ENCODE data around the gene WAPL. TPM values are rescaled to one million over a fixed set of nuclear protein-coding genes. Genes with fewer than 3 reads are reported as not detected.

The WAPL gene
- total and polyA plus RNA-seq, 2 donors (not counting 1 experiment from before 2014, with no cell fraction given): 8.3 to 42.8 TPM

GRCh38 chr10:86556532-86556931, 34.9 kb upstream of the WAPL start:
- peaks cover 24% of the 10 kb centered on the region for H3K27me3 Mint-ChIP-seq
- H4K20me1 ChIP-seq (ENCODE audit: control insufficient read depth, insufficient read depth, low read length, poor library complexity, severe bottlenecking): no peaks in the 10 kb centered on the region
- ChIA-PET CTCF (no interaction called here), POLR2A (no interaction called here)
- TF ChIP-seq CTCF (IDR thresholded peaks at IDR 0.05): no peak
- TF ChIP-seq EZH2 (IDR thresholded peaks at IDR 0.05; ENCODE audit: borderline replicate concordance, insufficient read depth, low read depth, low read length, poor library complexity, severe bottlenecking): no peak
- H2AFZ ChIP-seq (ENCODE audit: insufficient read depth, low read depth, low read length, poor library complexity, severe bottlenecking): no peak overlapping the region
- no peak for DNase-seq
- H3K9ac ChIP-seq (ENCODE audit: low read length): no peak overlapping the region
- ATAC-seq (ENCODE audit: low read depth): no peak
- no peaks in the 10 kb centered on the region for H3K9me3 Mint-ChIP-seq (ENCODE audit: insufficient read depth)
- intact Hi-C loops (cut with micrococcal nuclease): no loop called here
- no peaks in the 10 kb centered on the region for H3K4me1 ChIP-seq (ENCODE audit: control insufficient read depth in 2 of 2, insufficient read depth in 2 of 2, low read length in 2 of 2)
- H3K27ac Mint-ChIP-seq: no peak overlapping the region
- WGBS (ENCODE audit: insufficient coverage): 100% methylated on average over 2 of the region's 3 CpGs
- no peaks in the 10 kb centered on the region for H3K36me3 ChIP-seq (replicated peaks in 1 of 2; ENCODE audit: control extremely low read depth in 1 of 2, control insufficient read depth in 1 of 2, extremely low read depth in 1 of 2, insufficient read depth in 2 of 2, low read length in 1 of 2)
- no peaks in the 10 kb centered on the region for H3K4me1 Mint-ChIP-seq
- H3K27me3 ChIP-seq (replicated peaks in 1 of 4; ENCODE audit: control extremely low read depth in 1 of 4, control insufficient read depth in 3 of 4, insufficient read depth in 4 of 4, low read length in 3 of 4): peaks cover 0 to 5% (median 2%) of the 10 kb centered on the region in 4 experiments
- H3K9me3 ChIP-seq (ENCODE audit: control extremely low read depth in 1 of 3, control insufficient read depth in 2 of 3, insufficient read depth in 1 of 3, low read length in 2 of 3): no peaks in the 10 kb centered on the region
- H3K4me3 Mint-ChIP-seq: no peak overlapping the region
- no peak overlapping the region for H3K4me3 ChIP-seq (ENCODE audit: control extremely low read depth in 1 of 5, extremely low read depth in 1 of 5, insufficient read depth in 1 of 5, low read depth in 2 of 5, low read length in 4 of 5)
- H3K4me2 ChIP-seq (replicated peaks; ENCODE audit: low read depth, low read length, poor library complexity, severe bottlenecking): no peak overlapping the region
- no peak overlapping the region for H3K27ac ChIP-seq (ENCODE audit: low read length in 2 of 2)
- H3K79me2 ChIP-seq (ENCODE audit: control insufficient read depth, insufficient read depth, low read length): no peaks in the 10 kb centered on the region

DNA sequence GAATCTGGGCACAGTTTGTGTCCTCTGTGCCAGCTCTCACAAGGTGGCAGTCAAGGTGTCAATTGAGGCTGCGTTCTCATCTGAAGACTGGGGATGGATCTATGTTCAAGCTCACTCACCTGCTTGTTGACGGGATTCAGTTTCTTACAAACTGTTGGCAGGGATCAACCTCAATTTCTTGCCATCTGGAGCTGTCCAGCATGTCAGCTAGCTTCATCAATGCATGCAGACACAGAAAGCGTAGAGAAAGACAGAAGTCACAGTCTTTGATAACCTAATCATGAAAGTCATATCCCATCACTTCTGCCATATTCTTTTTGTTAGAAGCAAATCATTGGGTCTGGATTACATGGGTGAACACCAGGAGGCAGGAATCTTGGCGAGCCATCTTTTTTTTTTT, 32.0 kb upstream of the WAPL start:
- H3K9me3 Mint-ChIP-seq (ENCODE audit: insufficient read depth): no peaks in the 10 kb centered on the region
- no peaks in the 10 kb centered on the region for H3K4me1 Mint-ChIP-seq
- CTCF ChIA-PET: no interaction called here
- TF ChIP-seq CTCF (IDR thresholded peaks at IDR 0.05) (no peak), EZH2 (IDR thresholded peaks at IDR 0.05; ENCODE audit: borderline replicate concordance, insufficient read depth, low read depth, low read length, poor library complexity, severe bottlenecking) (no peak)
- Histone ChIP-seq H3K4me2 (replicated peaks; ENCODE audit: low read depth, low read length, poor library complexity, severe bottlenecking) (no peak overlapping the region), H3K79me2 (ENCODE audit: control insufficient read depth, insufficient read depth, low read length) (no peaks in the 10 kb centered on the region), H3K27me3 (replicated peaks in 1 of 4; ENCODE audit: control extremely low read depth in 1 of 4, control insufficient read depth in 3 of 4, insufficient read depth in 4 of 4, low read length in 3 of 4) (peaks cover 0 to 8% (median 2%) of the 10 kb centered on the region in 4 experiments), H3K4me1 (ENCODE audit: control insufficient read depth in 2 of 2, insufficient read depth in 2 of 2, low read length in 2 of 2) (no peaks in the 10 kb centered on the region), H3K9ac (ENCODE audit: low read length) (no peak overlapping the region), H3K9me3 (ENCODE audit: control extremely low read depth in 1 of 3, control insufficient read depth in 2 of 3, insufficient read depth in 1 of 3, low read length in 2 of 3) (peaks cover 0 to 2% (median 0%) of the 10 kb centered on the region in 3 donors), H3K4me3 (ENCODE audit: control extremely low read depth in 1 of 5, extremely low read depth in 1 of 5, insufficient read depth in 1 of 5, low read depth in 2 of 5, low read length in 4 of 5) (no peak overlapping the region), H3K36me3 (replicated peaks in 1 of 2; ENCODE audit: control extremely low read depth in 1 of 2, control insufficient read depth in 1 of 2, extremely low read depth in 1 of 2, insufficient read depth in 2 of 2, low read length in 1 of 2) (no peaks in the 10 kb centered on the region), H4K20me1 (ENCODE audit: control insufficient read depth, insufficient read depth, low read length, poor library complexity, severe bottlenecking) (no peaks in the 10 kb centered on the region), H2AFZ (ENCODE audit: insufficient read depth, low read depth, low read length, poor library complexity, severe bottlenecking) (no peak overlapping the region), H3K27ac (ENCODE audit: low read length in 2 of 2) (no peak overlapping the region)
- POLR2A ChIA-PET: no interaction called here
- no peak for ATAC-seq (ENCODE audit: low read depth)
- peaks cover 34% of the 10 kb centered on the region for H3K27me3 Mint-ChIP-seq
- intact Hi-C loops (cut with micrococcal nuclease): no loop called here
- H3K4me3 Mint-ChIP-seq: no peak overlapping the region
- no peak for DNase-seq
- 98% methylated on average over 3 of the region's 4 CpGs for WGBS (ENCODE audit: insufficient coverage)
- no peak overlapping the region for H3K27ac Mint-ChIP-seq
